Bronchial epithelial cell (primary cell): ENCODE measurements around the gene GABRE. TPM values are rescaled to one million over a fixed set of nuclear protein-coding genes. Genes with fewer than 3 reads are reported as not detected.
A peak's percentile ranks its signal among the peaks of the same experiment; 100 is the strongest.

Experiments
- DNase-seq: peaks from one replicate; pipeline ENCODE4 v3.0.0-alpha.2; 2010; ENCODE audit warnings: low read depth
- FAIRE-seq: peaks from 2 replicates; lab custom pipeline; 2011; peaks lifted over from hg19 to GRCh38; lab: Jason Lieb, UNC
- H3K27me3 ChIP-seq: 2 replicates; pipeline ENCODE4 v1.5.1; 2011; ENCODE audit warnings: low read length; ENCODE audit not compliant: control insufficient read depth, insufficient read depth
- H3K36me3 ChIP-seq: 2 replicates; pipeline ENCODE4 v1.5.1; 2011; ENCODE audit warnings: low read length; ENCODE audit not compliant: control insufficient read depth, insufficient read depth
- H3K4me3 ChIP-seq: 2 replicates; pipeline ENCODE4 v1.5.1; 2011; ENCODE audit warnings: mild to moderate bottlenecking, low read depth, low read length, control low read depth
- CTCF ChIP-seq: IDR thresholded peaks from 2 replicates; pipeline ENCODE4 v1.5.1; 2011; ENCODE audit warnings: mild to moderate bottlenecking, moderate library complexity, low read length, control low read depth, inconsistent platforms; ENCODE audit not compliant: insufficient read depth, severe bottlenecking
- total RNA-seq: library from RNA; depleted of rRNA; stranded (reverse); fragments of >200 nt; gene quantifications from 2 replicates; pipeline ENCODE4 v1.2.1, GENCODE V29; 2014

The GABRE gene
- total RNA-seq = 29.2 and 32.1 TPM in 2 replicates

- H3K4me3 ChIP-seq = peak within 1 kb of the TSS; percentile 58
- DNase-seq (no peak), FAIRE-seq (no peak)
- TF ChIP-seq CTCF = no peak
- no peaks in the 10 kb centered on the region for H3K27me3 ChIP-seq
- no peaks in the 10 kb centered on the region for H3K36me3 ChIP-seq
Measured at GRCh38 chrX:151974336-151975227, at the start of gene GABRE. TSS of gene GABRE (minus strand) at chrX:151974676. CDS start at chrX:151974625, 51 bp downstream.

DNA sequence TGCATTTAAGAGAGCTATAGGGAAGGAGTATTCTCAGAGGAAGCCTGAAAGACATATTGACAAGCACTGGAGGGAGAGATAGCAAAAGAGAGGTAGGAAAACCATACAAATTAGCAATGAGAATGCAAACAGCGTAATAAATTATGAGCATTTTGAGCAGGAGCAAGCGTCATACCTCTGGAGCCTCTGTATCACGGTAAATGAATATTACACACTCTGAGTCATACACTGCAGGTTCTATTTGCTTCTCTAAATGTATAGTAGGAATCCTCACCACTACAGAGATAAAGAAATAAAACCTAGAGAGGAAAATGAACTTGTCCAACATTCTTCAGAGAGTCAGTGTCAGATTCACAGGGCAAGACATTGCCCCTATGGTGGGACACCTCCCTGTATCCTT is 46.4 kb upstream of the GABRE start:
- Histone ChIP-seq H3K4me3 (no peak overlapping the region), H3K27me3 (no peaks in the 10 kb centered on the region), H3K36me3 (no peaks in the 10 kb centered on the region)
- FAIRE-seq (no peak), DNase-seq (peak; percentile 49)
- no peak for TF ChIP-seq CTCF

DNA sequence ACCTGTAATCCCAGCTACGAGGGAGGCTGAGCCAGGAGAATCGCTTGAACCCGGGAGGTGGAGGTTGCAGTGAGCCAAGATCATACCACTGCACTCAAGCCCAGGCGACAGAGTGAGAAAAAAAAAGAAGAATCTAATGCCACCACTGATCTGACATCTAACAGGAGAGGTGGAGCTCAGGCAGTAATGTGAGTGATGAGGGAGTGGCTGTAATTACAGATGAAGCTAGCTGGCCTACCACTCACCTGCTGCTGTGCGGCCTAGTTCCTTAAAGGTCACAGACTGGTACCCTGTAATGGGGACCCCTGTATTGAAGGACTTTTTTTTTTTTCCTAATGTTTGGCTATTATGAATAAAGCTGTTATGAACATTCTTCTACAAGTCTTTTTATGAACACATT is 25.3 kb upstream of the GABRE start:
- Histone ChIP-seq H3K4me3 (no peak overlapping the region), H3K27me3 (no peaks in the 10 kb centered on the region), H3K36me3 (no peaks in the 10 kb centered on the region)
- no peak for TF ChIP-seq CTCF
- DNase-seq (no peak), FAIRE-seq (no peak)

DNA sequence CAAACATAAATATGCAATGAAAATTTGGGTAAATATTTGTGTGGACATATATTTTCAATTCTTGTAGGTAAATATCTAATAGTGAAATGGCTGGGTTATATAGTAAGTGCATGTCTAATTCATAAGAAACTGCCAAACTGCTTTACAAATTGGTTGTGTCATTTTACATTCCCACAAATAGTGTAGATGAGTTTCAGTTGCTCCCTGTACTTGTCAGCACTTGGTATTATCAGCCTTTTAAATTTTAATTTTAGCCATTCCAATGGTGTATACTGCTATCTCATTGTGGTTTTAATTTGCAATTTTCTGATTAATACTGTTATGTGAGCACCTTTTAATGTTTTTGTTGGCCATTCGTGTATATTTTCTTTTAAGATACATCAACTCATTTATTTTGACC is 23.1 kb upstream of the GABRE start:
- Histone ChIP-seq H3K27me3 (no peaks in the 10 kb centered on the region), H3K4me3 (no peak overlapping the region), H3K36me3 (no peaks in the 10 kb centered on the region)
- DNase-seq (no peak), FAIRE-seq (no peak)
- no peak for TF ChIP-seq CTCF

- Histone ChIP-seq H3K27me3 (no peaks in the 10 kb centered on the region), H3K36me3 (no peaks in the 10 kb centered on the region), H3K4me3 (no peak overlapping the region)
- DNase-seq (no peak), FAIRE-seq (no peak)
- TF ChIP-seq CTCF = no peak
Measured at GRCh38 chrX:151996347-151996746, 21.9 kb upstream of the GABRE start.
